IMR-90 (cell line): ENCODE measurements around the gene OSBPL3.

Source experiments
- BHLHE40 ChIP-seq: fragments of 150-350 bp; IDR thresholded peaks from 2 replicates; pipeline ENCODE4 v1.6.1; 2016; ENCODE audit warnings: mild to moderate bottlenecking, low read depth, low read length
- CEBPB ChIP-seq: IDR thresholded peaks from 2 replicates; pipeline ENCODE4 v1.6.1; 2012; ENCODE audit warnings: low read depth, low read length, improper control_type of control experiment
- MAFK ChIP-seq: IDR thresholded peaks from 2 replicates; pipeline ENCODE4 v1.6.1; 2012; ENCODE audit warnings: low read depth, low read length, improper control_type of control experiment
- MXI1 ChIP-seq: IDR thresholded peaks from 2 replicates; pipeline ENCODE4 v1.6.1; 2012; ENCODE audit warnings: low read depth, mild to moderate bottlenecking, low read length, moderate library complexity, borderline replicate concordance
- POLR2A ChIP-seq: IDR thresholded peaks from 2 replicates; pipeline ENCODE4 v1.6.1; 2012; ENCODE audit warnings: mild to moderate bottlenecking, low read depth, low read length
- RAD21 ChIP-seq: IDR thresholded peaks from 2 replicates; pipeline ENCODE4 v1.6.1; 2012; ENCODE audit warnings: low read length, improper control_type of control experiment
- RFX5 ChIP-seq: IDR thresholded peaks from 2 replicates; pipeline ENCODE4 v1.8.0; 2012; ENCODE audit warnings: low read depth, mild to moderate bottlenecking, low read length, moderate library complexity
- SMC3 ChIP-seq: fragments of 150-350 bp; IDR thresholded peaks from 2 replicates; pipeline ENCODE4 v1.6.1; 2016; ENCODE audit warnings: low read depth, mild to moderate bottlenecking, antibody characterized with exemption, low read length, moderate library complexity
- TF ChIP-seq, protein P1 (sequence below): conservative IDR thresholded peaks from 2 replicates; pipeline ENCODE4 v1.5.1; 2012; ENCODE audit warnings: mild to moderate bottlenecking, low read depth, low read length, improper control_type of control experiment
- TF ChIP-seq, protein P2 (sequence below): fragments of 150-350 bp; IDR thresholded peaks from 2 replicates; pipeline ENCODE4 v1.6.1; 2017; ENCODE audit warnings: mild to moderate bottlenecking, antibody characterized with exemption, low read length, low read depth

DNA sequence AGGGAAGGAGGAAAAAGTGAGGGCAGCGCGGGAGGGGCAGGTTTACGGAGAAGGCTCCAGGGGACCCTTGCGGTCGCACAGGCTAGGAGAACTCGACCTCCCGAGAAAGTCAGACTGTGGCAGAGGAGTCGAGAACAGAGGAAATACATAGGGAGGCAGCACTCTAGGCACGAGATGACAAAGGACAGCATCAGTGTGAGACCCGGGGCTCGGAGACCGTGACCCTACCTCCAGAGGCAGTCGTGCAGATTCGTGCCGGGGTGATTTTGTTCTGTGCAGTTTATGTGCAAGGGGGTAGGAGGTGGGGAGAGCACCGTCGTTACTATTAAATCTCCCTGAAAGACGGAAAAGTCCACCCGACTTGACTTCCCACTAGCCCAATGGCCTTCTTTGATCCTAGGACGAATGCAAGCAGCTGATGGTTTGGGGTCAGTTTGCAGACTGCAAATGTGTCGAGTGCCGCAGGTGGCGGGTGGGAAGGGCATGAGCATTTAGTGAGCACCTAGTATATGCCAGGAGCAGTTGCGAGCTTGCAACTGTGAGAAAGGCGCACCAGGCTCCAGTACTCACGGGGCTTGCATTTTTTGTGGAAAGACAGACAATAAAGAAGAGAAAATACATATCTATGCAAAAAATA is 674 bp upstream of the OSBPL3 start:
- TF ChIP-seq MXI1: no peak
- TF ChIP-seq, protein P1, sequence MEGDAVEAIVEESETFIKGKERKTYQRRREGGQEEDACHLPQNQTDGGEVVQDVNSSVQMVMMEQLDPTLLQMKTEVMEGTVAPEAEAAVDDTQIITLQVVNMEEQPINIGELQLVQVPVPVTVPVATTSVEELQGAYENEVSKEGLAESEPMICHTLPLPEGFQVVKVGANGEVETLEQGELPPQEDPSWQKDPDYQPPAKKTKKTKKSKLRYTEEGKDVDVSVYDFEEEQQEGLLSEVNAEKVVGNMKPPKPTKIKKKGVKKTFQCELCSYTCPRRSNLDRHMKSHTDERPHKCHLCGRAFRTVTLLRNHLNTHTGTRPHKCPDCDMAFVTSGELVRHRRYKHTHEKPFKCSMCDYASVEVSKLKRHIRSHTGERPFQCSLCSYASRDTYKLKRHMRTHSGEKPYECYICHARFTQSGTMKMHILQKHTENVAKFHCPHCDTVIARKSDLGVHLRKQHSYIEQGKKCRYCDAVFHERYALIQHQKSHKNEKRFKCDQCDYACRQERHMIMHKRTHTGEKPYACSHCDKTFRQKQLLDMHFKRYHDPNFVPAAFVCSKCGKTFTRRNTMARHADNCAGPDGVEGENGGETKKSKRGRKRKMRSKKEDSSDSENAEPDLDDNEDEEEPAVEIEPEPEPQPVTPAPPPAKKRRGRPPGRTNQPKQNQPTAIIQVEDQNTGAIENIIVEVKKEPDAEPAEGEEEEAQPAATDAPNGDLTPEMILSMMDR: no peak
- no peak for TF ChIP-seq MAFK
- no peak; the same call in 1 of the 2 replicates for TF ChIP-seq POLR2A
- TF ChIP-seq RFX5: no peak
- no peak for TF ChIP-seq SMC3
- no peak for TF ChIP-seq BHLHE40
- no peak for TF ChIP-seq CEBPB
- TF ChIP-seq, protein P2, sequence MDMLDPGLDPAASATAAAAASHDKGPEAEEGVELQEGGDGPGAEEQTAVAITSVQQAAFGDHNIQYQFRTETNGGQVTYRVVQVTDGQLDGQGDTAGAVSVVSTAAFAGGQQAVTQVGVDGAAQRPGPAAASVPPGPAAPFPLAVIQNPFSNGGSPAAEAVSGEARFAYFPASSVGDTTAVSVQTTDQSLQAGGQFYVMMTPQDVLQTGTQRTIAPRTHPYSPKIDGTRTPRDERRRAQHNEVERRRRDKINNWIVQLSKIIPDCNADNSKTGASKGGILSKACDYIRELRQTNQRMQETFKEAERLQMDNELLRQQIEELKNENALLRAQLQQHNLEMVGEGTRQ: no peak
- TF ChIP-seq RAD21: no peak
